GM12878 (cell line): ENCODE measurements around the gene EZH2. TPM values are rescaled to one million over a fixed set of nuclear protein-coding genes. Genes with fewer than 3 reads are reported as not detected.

Source experiments
- ATAC-seq: fragments of 200-7000 bp; cut with Tn5 transposase; 3 replicates; pipeline ENCODE4 v1.9.1; 2020; ENCODE audit warnings: mild to moderate bottlenecking, moderate library complexity
- BruUV-seq: library from RNA; stranded (reverse); fragments of 400-500 nt; replicated peaks from 2 replicates; lab custom pipeline; 2021; lab: Mats Ljungman, UMichigan
- CTCF ChIA-PET: fragments of 300-600 bp; sonication (Branson Sonifier 250); formaldehyde crosslinking; extraction: SDS; loops from one replicate; lab custom pipeline; 2021; ENCODE audit warnings: inconsistent platforms; lab: Yijun Ruan, JAX
- POLR2A ChIA-PET: fragments of 350-600 bp; formaldehyde crosslinking; extraction: SDS; loops from one replicate; lab custom pipeline; 2021; ENCODE audit warnings: inconsistent platforms; lab: Charles Lee
- RAD21 ChIA-PET: fragments of 300-600 bp; sonication (Branson Sonifier 250); formaldehyde crosslinking; loops from one replicate; lab custom pipeline; 2023; ENCODE audit warnings: antibody characterized with exemption; ENCODE audit not compliant: unreplicated experiment; lab: Charles Lee
- SMC1A ChIA-PET: fragments of 300-600 bp; sonication (Branson Sonifier 250); formaldehyde crosslinking; loops from one replicate; lab custom pipeline; 2023; ENCODE audit not compliant: unreplicated experiment, uncharacterized antibody; lab: Charles Lee
- DNase-seq: peaks from one replicate; pipeline ENCODE4 v3.0.0-alpha.2; 2011; ENCODE audit warnings: low read depth, low spot score
- FAIRE-seq: peaks from 3 replicates; lab custom pipeline; 2011; peaks lifted over from hg19 to GRCh38; lab: Jason Lieb, UNC
- H2AFZ ChIP-seq: 2 replicates; pipeline ENCODE4 v1.6.0; 2011; ENCODE audit warnings: low read depth, low read length, control low read depth; ENCODE audit not compliant: control insufficient read depth
- H3K27ac ChIP-seq: 2 replicates; pipeline ENCODE4 v1.5.1; 2011; ENCODE audit warnings: control low read depth; ENCODE audit not compliant: control insufficient read depth, insufficient read depth
- H3K27me3 ChIP-seq, 2 experiments: replicated peaks in 1 of 2; 2 replicates each; pipeline versions ENCODE4 v1.6.0 to v1.6.1; 2011; ENCODE audit warnings: low read length in 1 of 2; ENCODE audit not compliant: control insufficient read depth in 2 of 2, insufficient read depth in 2 of 2
- H3K36me3 ChIP-seq, 2 experiments: 2 replicates each; pipeline ENCODE4 v1.5.1; 2011; ENCODE audit warnings: low read length in 1 of 2; ENCODE audit not compliant: control insufficient read depth in 2 of 2, insufficient read depth in 2 of 2
- H3K4me1 ChIP-seq: 2 replicates; pipeline ENCODE4 v1.6.1; 2011; ENCODE audit warnings: mild to moderate bottlenecking, low read length, moderate library complexity, mixed read lengths; ENCODE audit not compliant: control insufficient read depth, insufficient read depth
- H3K4me2 ChIP-seq: 2 replicates; pipeline ENCODE4 v1.6.0; 2011; ENCODE audit warnings: control low read depth; ENCODE audit not compliant: control insufficient read depth, insufficient read depth
- H3K4me3 ChIP-seq: fragments of 200-600 bp; sonication (generic); 2 replicates; pipeline ENCODE4 v1.5.1; 2016
- H3K79me2 ChIP-seq: 2 replicates; pipeline ENCODE4 v1.6.0; 2011; ENCODE audit warnings: low read length; ENCODE audit not compliant: control insufficient read depth, insufficient read depth
- H3K9ac ChIP-seq: 2 replicates; pipeline ENCODE4 v1.8.0; 2011; ENCODE audit warnings: low read length, control low read depth, mixed read lengths; ENCODE audit not compliant: control insufficient read depth, insufficient read depth
- H3K9me3 ChIP-seq: replicated peaks from 3 replicates; pipeline ENCODE4 v1.5.1; 2011; ENCODE audit warnings: mild to moderate bottlenecking, low read length; ENCODE audit not compliant: control insufficient read depth, insufficient read depth
- H4K20me1 ChIP-seq: 2 replicates; pipeline ENCODE4 v1.6.0; 2011; ENCODE audit not compliant: control insufficient read depth, insufficient read depth
- POLR2A ChIP-seq: IDR thresholded peaks from 2 replicates; pipeline ENCODE4 v1.6.1; 2011; ENCODE audit warnings: low read depth, mild to moderate bottlenecking, low read length
- ZBTB4 ChIP-seq: fragments of 450-650 bp; formaldehyde crosslinking; IDR thresholded peaks from 2 replicates; pipeline ENCODE4 v1.4.0; 2022; ENCODE audit warnings: mild to moderate bottlenecking, moderate library complexity
- WGBS: methylation state at CpG from one replicate; pipeline ENCODE4 v1.1.6; 2016; ENCODE audit warnings: low lambda C conversion rate; ENCODE audit not compliant: insufficient replicate concordance, insufficient coverage; ENCODE audit errors: missing lambda C conversion rate; 5-methylcytosine and 5-hydroxymethylcytosine counted together
- in situ Hi-C: fragments of 300-500 bp; cut with MboI; formaldehyde crosslinking; loops from 9 replicates; pipeline ENCODE4 v1.14.3; 2018; ENCODE audit warnings: mixed read lengths
- intact Hi-C: fragments of 100-400 bp; cut with micrococcal nuclease; formaldehyde crosslinking; loops from one replicate; pipeline ENCODE4 v1.14.2; 2022; ENCODE audit not compliant: unreplicated experiment
- polyA plus RNA-seq, 11 experiments: library from polyadenylated mRNA; depleted of rRNA in 4 of 11; unstranded in 6 of 11; stranded (reverse) in 5 of 11; fragments of >200 nt; fragmentation: Nextera tagmentation in 4 of 11; fragmentation: Illumina TruSeq in 1 of 11; extraction: Ambion mirVana in 4 of 11; extraction: Trizol in 1 of 11; gene quantifications; 1 replicate in 1 of 11; 2 replicates in 10 of 11; pipeline versions ENCODE4 v1.2.1 to v1.2.3, GENCODE V29; 2011 to 2016; ENCODE audit warnings: inconsistent platforms in 2 of 11, missing spikeins in 2 of 11, low read depth in 1 of 11
- total RNA-seq, 4 experiments: library from RNA; depleted of rRNA in 3 of 4; stranded (reverse); fragments of >200 nt in 3 of 4; fragmentation: Illumina TruSeq in 1 of 4; extraction: Trizol in 1 of 4; gene quantifications; 2 replicates each; pipeline versions ENCODE4 v1.2.1 to v1.2.3, GENCODE V29; 2013 to 2021

EZH2 gene
- total and polyA plus RNA-seq, 10 of the 15 experiments (the other 5 are each of a cell fraction or from before 2014, with no cell fraction given), result 19.4 to 69.6 (median 40.8) TPM

- intact Hi-C loops (no loop called here), in situ Hi-C loops (no loop called here)
- Histone ChIP-seq H3K4me2 (no peak overlapping the region), H3K9me3 (no peaks in the 10 kb centered on the region), H2AFZ (no peak overlapping the region), H3K4me3 (no peak overlapping the region), H4K20me1 (no peaks in the 10 kb centered on the region), H3K27me3 (no peaks in the 10 kb centered on the region), H3K36me3 (peaks cover 7 to 17% of the 10 kb centered on the region in 2 experiments; a peak in 3 of 4 replicates), H3K4me1 (no peaks in the 10 kb centered on the region), H3K9ac (no peak overlapping the region), H3K27ac (no peak overlapping the region), H3K79me2 (no peaks in the 10 kb centered on the region)
- ATAC-seq (no peak), FAIRE-seq (no peak), DNase-seq (no peak)
- ChIA-PET RAD21 (no interaction called here), POLR2A (no interaction called here), CTCF (no interaction called here), SMC1A (interaction anchor here (1.4 kb wide), 1 partner anchor 180 kb away, joined by 3 read pairs; no protein-coding TSS in a partner anchor)
- BruUV-seq, result no TSS peak
- TF ChIP-seq POLR2A, result no peak
- no peak for TF ChIP-seq ZBTB4 (CRISPR knock-in tag)
- WGBS, result 97% methylated on average over 44 of the region's 44 CpGs
These were observed 101.2 kb downstream of the EZH2 start for GRCh38 chr7:148782757-148783456.
